Endothelial cell of umbilical vein (primary cell): Measurements from ENCODE around the gene FXYD3. TPM values are rescaled to one million over a fixed set of nuclear protein-coding genes. Genes with fewer than 3 reads are reported as not detected.

Source experiments
- BruUV-seq: library from RNA; stranded (reverse); fragments of 400-500 nt; replicated peaks from 2 replicates; lab custom pipeline; 2021; lab: Mats Ljungman, UMichigan
- CTCF ChIA-PET: fragments of 300-600, 350-600 bp; sonication (Branson Sonifier 250); formaldehyde crosslinking; loops from one replicate; lab custom pipeline; 2021; ENCODE audit warnings: antibody characterized with exemption, inconsistent platforms; lab: Charles Lee
- POLR2A ChIA-PET: fragments of 300-600, 350-600 bp; sonication (Branson Sonifier 250); formaldehyde crosslinking; loops from one replicate; lab custom pipeline; 2021; ENCODE audit warnings: antibody characterized with exemption, inconsistent platforms; lab: Charles Lee
- DNase-seq: peaks from one replicate; pipeline ENCODE4 v3.0.0-alpha.2; 2011; ENCODE audit warnings: low read depth, low spot score
- FAIRE-seq: peaks from 2 replicates; lab custom pipeline; 2011; peaks lifted over from hg19 to GRCh38; lab: Jason Lieb, UNC
- H2AFZ ChIP-seq: 2 replicates; pipeline ENCODE4 v1.6.0; 2012; ENCODE audit warnings: low read depth, low read length, control low read depth, inconsistent platforms
- H3K27ac ChIP-seq: 2 replicates; pipeline ENCODE4 v1.5.1; 2011; ENCODE audit warnings: low read depth, mild to moderate bottlenecking, control low read depth, low read length, moderate library complexity; ENCODE audit not compliant: insufficient read depth
- H3K27me3 ChIP-seq, 2 experiments: 2 replicates each; pipeline versions ENCODE4 v1.6.0 to v1.6.1; 2011; ENCODE audit warnings: low read length in 2 of 2, mixed read lengths in 1 of 2; ENCODE audit not compliant: control insufficient read depth in 2 of 2, insufficient read depth in 2 of 2
- H3K36me3 ChIP-seq, 2 experiments: 2 replicates in 1 of 2; 3 replicates in 1 of 2; pipeline ENCODE4 v1.5.1; 2011; ENCODE audit warnings: low read length in 2 of 2, mild to moderate bottlenecking in 1 of 2, moderate library complexity in 1 of 2; ENCODE audit not compliant: control insufficient read depth in 2 of 2, insufficient read depth in 2 of 2; ENCODE audit errors: extremely low read depth in 1 of 2
- H3K4me1 ChIP-seq: 3 replicates; pipeline ENCODE4 v1.5.1; 2011; ENCODE audit warnings: mild to moderate bottlenecking, low read length; ENCODE audit not compliant: control insufficient read depth, insufficient read depth; ENCODE audit errors: extremely low read depth
- H3K4me2 ChIP-seq: 2 replicates; pipeline ENCODE4 v1.6.1; 2011; ENCODE audit warnings: low read length, control low read depth, mixed read lengths; ENCODE audit not compliant: insufficient read depth
- H3K4me3 ChIP-seq, 3 experiments: fragments of 200-600 bp in 1 of 3; sonication (generic), shearing (Covaris generic) in 1 of 3; replicated peaks in 1 of 3; 2 replicates each; pipeline ENCODE4 v1.5.1; 2011 to 2016; ENCODE audit warnings: control low read depth in 3 of 3, low read length in 3 of 3, mild to moderate bottlenecking in 2 of 3, inconsistent platforms in 1 of 3, low read depth in 1 of 3, moderate library complexity in 1 of 3; ENCODE audit not compliant: insufficient read depth in 1 of 3
- H3K79me2 ChIP-seq: 2 replicates; pipeline ENCODE4 v1.6.0; 2012; ENCODE audit warnings: low read length, inconsistent platforms; ENCODE audit not compliant: control insufficient read depth, insufficient read depth
- H3K9ac ChIP-seq: replicated peaks from 2 replicates; pipeline ENCODE3; 2011; ENCODE audit warnings: low read length, control low read depth; ENCODE audit not compliant: insufficient read depth; ENCODE audit errors: extremely low read depth
- H3K9me1 ChIP-seq: replicated peaks from 3 replicates; pipeline ENCODE4 v1.6.0; 2011; ENCODE audit warnings: mild to moderate bottlenecking, low read length; ENCODE audit not compliant: control insufficient read depth, insufficient read depth; ENCODE audit errors: extremely low read depth
- H3K9me3 ChIP-seq: replicated peaks from 2 replicates; pipeline ENCODE4 v1.5.1; 2012; ENCODE audit warnings: low read length, inconsistent platforms; ENCODE audit not compliant: control insufficient read depth, insufficient read depth
- H4K20me1 ChIP-seq: replicated peaks from 2 replicates; pipeline ENCODE3; 2011; ENCODE audit warnings: mild to moderate bottlenecking, low read length; ENCODE audit not compliant: control insufficient read depth, insufficient read depth; ENCODE audit errors: extremely low read depth
- EZH2 ChIP-seq: IDR thresholded peaks from 2 replicates; pipeline ENCODE4 v1.6.1; 2012; ENCODE audit warnings: borderline replicate concordance, low read depth, mild to moderate bottlenecking, moderate library complexity, low read length, inconsistent platforms; ENCODE audit not compliant: severe bottlenecking
- FOS ChIP-seq: IDR thresholded peaks from 2 replicates; pipeline ENCODE4 v1.6.1; 2011; ENCODE audit warnings: mild to moderate bottlenecking, low read length, moderate library complexity, borderline replicate concordance; ENCODE audit not compliant: insufficient read depth
- GATA2 ChIP-seq: IDR thresholded peaks from 2 replicates; pipeline ENCODE4 v1.7.0; 2011; ENCODE audit warnings: low read depth, mild to moderate bottlenecking, moderate library complexity, mixed read lengths, low read length; ENCODE audit not compliant: insufficient read length, insufficient read depth
- JUN ChIP-seq: IDR thresholded peaks from 2 replicates; pipeline ENCODE4 v1.6.1; 2011; ENCODE audit warnings: borderline replicate concordance, low read depth; ENCODE audit not compliant: insufficient read length, insufficient read depth
- MYC ChIP-seq: IDR thresholded peaks from one replicate; pipeline ENCODE4 v1.6.1; 2011; ENCODE audit warnings: mild to moderate bottlenecking, low read depth, low read length
- POLR2A ChIP-seq: IDR thresholded peaks from 2 replicates; pipeline ENCODE4 v1.6.1; 2012; ENCODE audit warnings: low read depth, mild to moderate bottlenecking, control low read depth, low read length
- POLR2AphosphoS5 ChIP-seq: IDR thresholded peaks from 2 replicates; pipeline ENCODE4 v1.6.1; 2012; ENCODE audit warnings: low read depth, mild to moderate bottlenecking, control low read depth, low read length, moderate library complexity; ENCODE audit not compliant: insufficient read depth
- dilution Hi-C: fragments of 300-500 bp; cut with MboI; formaldehyde crosslinking; loops from one replicate; pipeline ENCODE4 v1.15.0; 2019; ENCODE audit warnings: low sequenced_read_pairs; ENCODE audit not compliant: extremely low pct_ligation_motif_present
- intact Hi-C: fragments of 100-400 bp; cut with micrococcal nuclease; formaldehyde crosslinking; loops from one replicate; pipeline ENCODE4 v1.10.0; 2022
- polyA plus RNA-seq, 4 experiments: library from polyadenylated mRNA; depleted of rRNA in 3 of 4; stranded (reverse) in 3 of 4; unstranded in 1 of 4; fragments of >200 nt; gene quantifications; 2 replicates each; pipeline versions ENCODE4 v1.2.1 to v1.2.3, GENCODE V29; 2011 to 2012; ENCODE audit warnings: missing spikeins in 1 of 4
- total RNA-seq: library from RNA; stranded (reverse); gene quantifications from 2 replicates; pipeline ENCODE4 v1.2.3, GENCODE V29; 2021
- TF ChIP-seq, protein P1 (sequence below), 2 donors: IDR thresholded peaks; 1 replicate in 1 of 2; 2 replicates in 1 of 2; pipeline ENCODE4 v1.5.1; 2011; ENCODE audit warnings: low read length in 2 of 2, mild to moderate bottlenecking in 2 of 2, moderate library complexity in 2 of 2, control low read depth in 1 of 2, inconsistent platforms in 1 of 2, low read depth in 1 of 2; ENCODE audit not compliant: insufficient read depth in 1 of 2; ENCODE audit errors: extremely low read depth in 1 of 2
- TF ChIP-seq, protein P2 (sequence below): IDR thresholded peaks from 2 replicates; pipeline ENCODE4 v1.6.1; 2011; ENCODE audit not compliant: insufficient read depth, insufficient read length

The FXYD3 gene
- total and polyA plus RNA-seq, 2 donors (not counting 3 experiments of a cell fraction or from before 2014, with no cell fraction given) = not detected

- H3K9me1 ChIP-seq = no peaks in the 10 kb centered on the region
- dilution Hi-C loops (no loop called here), intact Hi-C loops (no loop called here)
- ChIA-PET POLR2A (no interaction called here), CTCF (interaction anchor here (1.3 kb wide), 1 partner anchor 87 kb away, joined by 3 read pairs; no protein-coding TSS in a partner anchor)
- H3K27me3 ChIP-seq = no peaks in the 10 kb centered on the region
- H3K27ac ChIP-seq = no peak overlapping the region
- no peak overlapping the region for H3K4me3 ChIP-seq
- H3K4me1 ChIP-seq = no peaks in the 10 kb centered on the region
- H4K20me1 ChIP-seq = no peaks in the 10 kb centered on the region
- no peak for DNase-seq
- H3K36me3 ChIP-seq = no peaks in the 10 kb centered on the region
- H2AFZ ChIP-seq = no peak overlapping the region
- no peak for TF ChIP-seq POLR2A
- no peak for TF ChIP-seq EZH2
- TF ChIP-seq, protein P1, sequence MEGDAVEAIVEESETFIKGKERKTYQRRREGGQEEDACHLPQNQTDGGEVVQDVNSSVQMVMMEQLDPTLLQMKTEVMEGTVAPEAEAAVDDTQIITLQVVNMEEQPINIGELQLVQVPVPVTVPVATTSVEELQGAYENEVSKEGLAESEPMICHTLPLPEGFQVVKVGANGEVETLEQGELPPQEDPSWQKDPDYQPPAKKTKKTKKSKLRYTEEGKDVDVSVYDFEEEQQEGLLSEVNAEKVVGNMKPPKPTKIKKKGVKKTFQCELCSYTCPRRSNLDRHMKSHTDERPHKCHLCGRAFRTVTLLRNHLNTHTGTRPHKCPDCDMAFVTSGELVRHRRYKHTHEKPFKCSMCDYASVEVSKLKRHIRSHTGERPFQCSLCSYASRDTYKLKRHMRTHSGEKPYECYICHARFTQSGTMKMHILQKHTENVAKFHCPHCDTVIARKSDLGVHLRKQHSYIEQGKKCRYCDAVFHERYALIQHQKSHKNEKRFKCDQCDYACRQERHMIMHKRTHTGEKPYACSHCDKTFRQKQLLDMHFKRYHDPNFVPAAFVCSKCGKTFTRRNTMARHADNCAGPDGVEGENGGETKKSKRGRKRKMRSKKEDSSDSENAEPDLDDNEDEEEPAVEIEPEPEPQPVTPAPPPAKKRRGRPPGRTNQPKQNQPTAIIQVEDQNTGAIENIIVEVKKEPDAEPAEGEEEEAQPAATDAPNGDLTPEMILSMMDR (IDR thresholded peaks at IDR 0.05; ENCODE audit: extremely low read depth in 1 of 2, insufficient read depth in 1 of 2, low read depth in 1 of 2, low read length in 2 of 2) = no peak
- TF ChIP-seq JUN = no peak
- no peak for TF ChIP-seq GATA2
- TF ChIP-seq POLR2AphosphoS5 = no peak
- TF ChIP-seq, protein P2, sequence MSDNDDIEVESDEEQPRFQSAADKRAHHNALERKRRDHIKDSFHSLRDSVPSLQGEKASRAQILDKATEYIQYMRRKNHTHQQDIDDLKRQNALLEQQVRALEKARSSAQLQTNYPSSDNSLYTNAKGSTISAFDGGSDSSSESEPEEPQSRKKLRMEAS = no peak
- TF ChIP-seq FOS = no peak
- no peak for TF ChIP-seq MYC
- no peaks in the 10 kb centered on the region for H3K9me3 ChIP-seq
- H3K4me2 ChIP-seq = no peak overlapping the region
- no peak for FAIRE-seq
- BruUV-seq = no TSS peak
- H3K9ac ChIP-seq = no peak overlapping the region
- no peaks in the 10 kb centered on the region for H3K79me2 ChIP-seq
Measured at GRCh38 chr19:35130761-35131720, 15.4 kb downstream of the FXYD3 start.
